Endothelial cell of umbilical vein (primary cell): ENCODE results near the gene ATXN1. TPM values are rescaled to one million over a fixed set of nuclear protein-coding genes. Genes with fewer than 3 reads are reported as not detected.

Experiments used
- BruUV-seq: library from RNA; stranded (reverse); fragments of 400-500 nt; replicated peaks from 2 replicates; lab custom pipeline; 2021; lab: Mats Ljungman, UMichigan
- CTCF ChIA-PET: fragments of 300-600, 350-600 bp; sonication (Branson Sonifier 250); formaldehyde crosslinking; loops from one replicate; lab custom pipeline; 2021; ENCODE audit warnings: antibody characterized with exemption, inconsistent platforms; lab: Charles Lee
- POLR2A ChIA-PET: fragments of 300-600, 350-600 bp; sonication (Branson Sonifier 250); formaldehyde crosslinking; loops from one replicate; lab custom pipeline; 2021; ENCODE audit warnings: antibody characterized with exemption, inconsistent platforms; lab: Charles Lee
- DNase-seq: peaks from one replicate; pipeline ENCODE4 v3.0.0-alpha.2; 2011; ENCODE audit warnings: low read depth, low spot score
- FAIRE-seq: peaks from 2 replicates; lab custom pipeline; 2011; peaks lifted over from hg19 to GRCh38; lab: Jason Lieb, UNC
- H2AFZ ChIP-seq: 2 replicates; pipeline ENCODE4 v1.6.0; 2012; ENCODE audit warnings: low read depth, low read length, control low read depth, inconsistent platforms
- H3K27ac ChIP-seq: 2 replicates; pipeline ENCODE4 v1.5.1; 2011; ENCODE audit warnings: low read depth, mild to moderate bottlenecking, control low read depth, low read length, moderate library complexity; ENCODE audit not compliant: insufficient read depth
- H3K27me3 ChIP-seq, 2 experiments: 2 replicates each; pipeline versions ENCODE4 v1.6.0 to v1.6.1; 2011; ENCODE audit warnings: low read length in 2 of 2, mixed read lengths in 1 of 2; ENCODE audit not compliant: control insufficient read depth in 2 of 2, insufficient read depth in 2 of 2
- H3K36me3 ChIP-seq, 2 experiments: 2 replicates in 1 of 2; 3 replicates in 1 of 2; pipeline ENCODE4 v1.5.1; 2011; ENCODE audit warnings: low read length in 2 of 2, mild to moderate bottlenecking in 1 of 2, moderate library complexity in 1 of 2; ENCODE audit not compliant: control insufficient read depth in 2 of 2, insufficient read depth in 2 of 2; ENCODE audit errors: extremely low read depth in 1 of 2
- H3K4me1 ChIP-seq: 3 replicates; pipeline ENCODE4 v1.5.1; 2011; ENCODE audit warnings: mild to moderate bottlenecking, low read length; ENCODE audit not compliant: control insufficient read depth, insufficient read depth; ENCODE audit errors: extremely low read depth
- H3K4me2 ChIP-seq: 2 replicates; pipeline ENCODE4 v1.6.1; 2011; ENCODE audit warnings: low read length, control low read depth, mixed read lengths; ENCODE audit not compliant: insufficient read depth
- H3K4me3 ChIP-seq, 3 experiments: fragments of 200-600 bp in 1 of 3; sonication (generic), shearing (Covaris generic) in 1 of 3; replicated peaks in 1 of 3; 2 replicates each; pipeline ENCODE4 v1.5.1; 2011 to 2016; ENCODE audit warnings: control low read depth in 3 of 3, low read length in 3 of 3, mild to moderate bottlenecking in 2 of 3, inconsistent platforms in 1 of 3, low read depth in 1 of 3, moderate library complexity in 1 of 3; ENCODE audit not compliant: insufficient read depth in 1 of 3
- H3K79me2 ChIP-seq: 2 replicates; pipeline ENCODE4 v1.6.0; 2012; ENCODE audit warnings: low read length, inconsistent platforms; ENCODE audit not compliant: control insufficient read depth, insufficient read depth
- H3K9ac ChIP-seq: replicated peaks from 2 replicates; pipeline ENCODE3; 2011; ENCODE audit warnings: low read length, control low read depth; ENCODE audit not compliant: insufficient read depth; ENCODE audit errors: extremely low read depth
- H3K9me1 ChIP-seq: replicated peaks from 3 replicates; pipeline ENCODE4 v1.6.0; 2011; ENCODE audit warnings: mild to moderate bottlenecking, low read length; ENCODE audit not compliant: control insufficient read depth, insufficient read depth; ENCODE audit errors: extremely low read depth
- H3K9me3 ChIP-seq: replicated peaks from 2 replicates; pipeline ENCODE4 v1.5.1; 2012; ENCODE audit warnings: low read length, inconsistent platforms; ENCODE audit not compliant: control insufficient read depth, insufficient read depth
- H4K20me1 ChIP-seq: replicated peaks from 2 replicates; pipeline ENCODE3; 2011; ENCODE audit warnings: mild to moderate bottlenecking, low read length; ENCODE audit not compliant: control insufficient read depth, insufficient read depth; ENCODE audit errors: extremely low read depth
- CTCF ChIP-seq, 2 donors: IDR thresholded peaks; 1 replicate in 1 of 2; 2 replicates in 1 of 2; pipeline ENCODE4 v1.5.1; 2011; ENCODE audit warnings: low read length in 2 of 2, mild to moderate bottlenecking in 2 of 2, moderate library complexity in 2 of 2, control low read depth in 1 of 2, inconsistent platforms in 1 of 2, low read depth in 1 of 2; ENCODE audit not compliant: insufficient read depth in 1 of 2; ENCODE audit errors: extremely low read depth in 1 of 2
- FOS ChIP-seq: IDR thresholded peaks from 2 replicates; pipeline ENCODE4 v1.6.1; 2011; ENCODE audit warnings: mild to moderate bottlenecking, low read length, moderate library complexity, borderline replicate concordance; ENCODE audit not compliant: insufficient read depth
- GATA2 ChIP-seq: IDR thresholded peaks from 2 replicates; pipeline ENCODE4 v1.7.0; 2011; ENCODE audit warnings: low read depth, mild to moderate bottlenecking, moderate library complexity, mixed read lengths, low read length; ENCODE audit not compliant: insufficient read length, insufficient read depth
- JUN ChIP-seq: IDR thresholded peaks from 2 replicates; pipeline ENCODE4 v1.6.1; 2011; ENCODE audit warnings: borderline replicate concordance, low read depth; ENCODE audit not compliant: insufficient read length, insufficient read depth
- MAX ChIP-seq: IDR thresholded peaks from 2 replicates; pipeline ENCODE4 v1.6.1; 2011; ENCODE audit not compliant: insufficient read depth, insufficient read length
- MYC ChIP-seq: IDR thresholded peaks from one replicate; pipeline ENCODE4 v1.6.1; 2011; ENCODE audit warnings: mild to moderate bottlenecking, low read depth, low read length
- POLR2A ChIP-seq: IDR thresholded peaks from 2 replicates; pipeline ENCODE4 v1.6.1; 2012; ENCODE audit warnings: low read depth, mild to moderate bottlenecking, control low read depth, low read length
- POLR2AphosphoS5 ChIP-seq: IDR thresholded peaks from 2 replicates; pipeline ENCODE4 v1.6.1; 2012; ENCODE audit warnings: low read depth, mild to moderate bottlenecking, control low read depth, low read length, moderate library complexity; ENCODE audit not compliant: insufficient read depth
- dilution Hi-C: fragments of 300-500 bp; cut with MboI; formaldehyde crosslinking; loops from one replicate; pipeline ENCODE4 v1.15.0; 2019; ENCODE audit warnings: low sequenced_read_pairs; ENCODE audit not compliant: extremely low pct_ligation_motif_present
- intact Hi-C: fragments of 100-400 bp; cut with micrococcal nuclease; formaldehyde crosslinking; loops from one replicate; pipeline ENCODE4 v1.10.0; 2022
- polyA plus RNA-seq, 4 experiments: library from polyadenylated mRNA; depleted of rRNA in 3 of 4; stranded (reverse) in 3 of 4; unstranded in 1 of 4; fragments of >200 nt; gene quantifications; 2 replicates each; pipeline versions ENCODE4 v1.2.1 to v1.2.3, GENCODE V29; 2011 to 2012; ENCODE audit warnings: missing spikeins in 1 of 4
- total RNA-seq: library from RNA; stranded (reverse); gene quantifications from 2 replicates; pipeline ENCODE4 v1.2.3, GENCODE V29; 2021

Gene ATXN1
- total and polyA plus RNA-seq, 2 donors (not counting 3 experiments of a cell fraction or from before 2014, with no cell fraction given): 16.4 to 33.0 TPM

- Histone ChIP-seq H3K4me3 (no peak overlapping the region), H3K4me2 (no peak overlapping the region), H3K9me1 (no peaks in the 10 kb centered on the region), H2AFZ (no peak overlapping the region), H3K27me3 (no peaks in the 10 kb centered on the region), H3K27ac (no peak overlapping the region), H4K20me1 (no peaks in the 10 kb centered on the region), H3K9ac (no peak overlapping the region), H3K79me2 (no peaks in the 10 kb centered on the region), H3K4me1 (no peaks in the 10 kb centered on the region), H3K9me3 (no peaks in the 10 kb centered on the region), H3K36me3 (peaks cover 0 to 4% of the 10 kb centered on the region in 2 experiments)
- intact Hi-C loops: no loop called here
- DNase-seq: no peak
- BruUV-seq: no TSS peak
- POLR2A ChIA-PET: no interaction called here
- TF ChIP-seq MAX: no peak
- no peak for TF ChIP-seq MYC
- no peak for TF ChIP-seq FOS
- no peak for TF ChIP-seq CTCF (IDR thresholded peaks at IDR 0.05; ENCODE audit: extremely low read depth in 1 of 2, insufficient read depth in 1 of 2, low read depth in 1 of 2, low read length in 2 of 2)
- TF ChIP-seq GATA2: no peak
- TF ChIP-seq JUN: no peak
- no peak for TF ChIP-seq POLR2AphosphoS5
- TF ChIP-seq POLR2A: no peak
- FAIRE-seq: no peak
- CTCF ChIA-PET: interaction anchor here (0.7 kb wide), 1 partner anchor 112 kb away, joined by 4 read pairs; no protein-coding TSS in a partner anchor
- dilution Hi-C loops: no loop called here
Measured at GRCh38 chr6:16651871-16652270, 109.4 kb downstream of the ATXN1 start.
